ENCODE measurements around the gene TBXAS1.
A peak's percentile ranks its signal among the peaks of the same experiment; 100 is the strongest.
"Not testable (repeated sequence)": the region's sequence is repeated elsewhere in the genome, so short reads cannot be mapped to it uniquely, and the experiment has no call there.

The TBXAS1 gene

DNA sequence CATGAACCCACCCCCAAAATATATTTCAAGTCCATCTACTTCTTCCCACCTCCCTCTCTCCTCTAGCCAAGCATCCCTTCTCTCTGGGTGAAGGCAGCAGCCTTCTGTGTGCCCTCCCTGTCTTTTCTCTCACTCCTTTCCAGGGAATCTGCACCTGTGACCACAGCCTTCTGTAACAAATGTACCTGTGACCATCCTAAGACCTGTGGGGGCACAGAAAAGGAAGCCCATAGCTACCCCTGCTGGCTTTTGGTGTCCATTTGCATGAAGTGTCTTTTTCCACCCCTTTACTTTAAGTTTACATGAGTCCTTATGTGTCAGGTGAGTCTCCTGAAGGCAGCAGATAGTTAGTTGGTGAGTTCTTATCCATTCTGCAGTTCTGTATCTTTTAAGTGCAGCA is 2.0 kb upstream of the TBXAS1 start:
- peak in 1 of 3 experiments; percentile 58 for DNase-seq

DNA sequence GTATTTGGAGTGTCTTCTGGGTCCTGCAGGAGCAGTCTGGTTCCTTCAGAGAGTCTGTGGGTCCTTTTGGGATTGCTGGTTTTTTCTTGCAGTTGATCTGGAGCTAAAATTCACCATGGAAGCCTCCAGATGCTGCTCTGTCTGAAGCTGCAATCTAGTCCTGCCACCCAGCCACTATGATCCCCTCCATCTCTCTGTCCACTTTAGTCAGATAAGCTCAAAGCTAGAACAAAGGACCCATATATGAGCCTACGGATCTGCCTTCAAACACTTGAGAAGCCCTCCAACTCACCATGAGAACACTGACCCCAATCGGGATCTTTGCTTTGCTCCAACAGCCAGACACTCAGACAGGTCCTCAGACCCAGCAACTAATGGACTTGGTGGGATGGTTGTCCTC is 618 bp upstream of the TBXAS1 start:
- DNase-seq, result no peak

DNA sequence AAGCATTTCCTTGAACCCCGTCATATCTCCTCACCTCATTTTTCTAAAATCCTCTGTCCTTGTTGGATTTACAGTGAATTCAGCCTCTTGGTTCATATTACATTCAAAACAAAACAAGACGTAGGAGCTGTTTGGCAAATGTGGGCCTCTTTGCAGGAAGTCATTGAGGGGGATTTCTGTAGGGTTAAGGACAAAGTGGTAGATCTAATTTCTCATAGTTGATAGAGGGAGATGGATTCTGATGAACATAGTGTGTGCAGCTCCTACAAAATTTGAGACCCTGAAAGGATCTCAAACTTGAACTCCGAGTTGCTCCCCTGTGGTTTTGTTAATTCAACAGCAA is 682 bp downstream of the TBXAS1 start:
- DNase-seq, result no peak

DNA sequence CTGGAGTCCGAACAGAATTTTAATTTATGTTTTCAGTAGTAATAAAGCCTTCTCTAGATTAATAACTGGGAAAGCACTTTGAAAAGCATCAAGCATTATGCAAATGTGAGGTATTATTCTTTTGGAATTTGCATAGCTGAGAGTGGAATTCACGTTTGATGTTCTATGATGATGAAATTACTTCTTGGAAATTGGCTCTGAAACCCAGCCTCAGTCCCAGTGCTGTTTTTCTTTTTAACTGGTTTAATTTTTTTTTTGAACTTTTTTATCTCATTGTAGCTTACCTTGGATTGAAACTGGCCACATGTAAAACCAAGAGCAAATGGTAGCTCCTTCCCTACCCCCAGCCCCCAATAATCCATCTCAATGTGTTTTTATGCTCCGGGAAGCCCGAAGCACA is 1.2 kb downstream of the TBXAS1 start:
- no peak for DNase-seq

DNA sequence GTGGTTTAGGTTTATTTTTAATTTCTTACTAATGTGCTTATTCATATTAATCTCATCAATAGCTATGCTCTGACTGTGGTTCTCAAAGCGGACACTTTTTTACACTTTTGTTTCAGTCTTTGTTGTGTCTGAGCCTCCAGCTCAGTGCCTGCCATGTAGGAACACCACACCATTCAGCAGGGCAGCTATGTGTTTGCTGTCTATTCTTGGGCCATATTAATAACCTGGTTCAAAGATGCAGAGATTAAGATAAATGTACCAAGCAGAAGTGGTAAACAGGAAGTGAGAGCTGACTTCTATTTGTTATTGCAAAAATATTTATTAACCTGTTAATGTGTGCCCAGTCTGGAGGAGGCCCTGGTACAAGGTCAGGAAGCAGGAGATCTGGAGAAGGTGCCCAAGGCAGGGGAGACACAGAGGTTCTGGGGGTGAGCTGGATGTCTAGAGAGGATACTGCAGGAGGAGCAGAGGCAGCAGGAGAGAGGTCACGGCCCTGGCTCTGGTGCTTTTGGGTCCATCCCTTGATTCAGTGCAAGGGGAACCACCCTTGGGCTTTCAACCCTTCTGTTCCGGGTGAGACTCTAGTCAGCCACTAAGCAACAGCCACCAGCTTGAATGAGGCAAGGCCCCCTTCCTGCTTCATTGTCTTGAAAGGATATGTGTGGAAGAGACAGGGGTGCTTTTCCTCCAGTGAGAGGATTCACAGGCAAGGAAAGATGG is 1.9 kb downstream of the TBXAS1 start:
- peak in 1 of 3 experiments; percentile 14 for DNase-seq

DNA sequence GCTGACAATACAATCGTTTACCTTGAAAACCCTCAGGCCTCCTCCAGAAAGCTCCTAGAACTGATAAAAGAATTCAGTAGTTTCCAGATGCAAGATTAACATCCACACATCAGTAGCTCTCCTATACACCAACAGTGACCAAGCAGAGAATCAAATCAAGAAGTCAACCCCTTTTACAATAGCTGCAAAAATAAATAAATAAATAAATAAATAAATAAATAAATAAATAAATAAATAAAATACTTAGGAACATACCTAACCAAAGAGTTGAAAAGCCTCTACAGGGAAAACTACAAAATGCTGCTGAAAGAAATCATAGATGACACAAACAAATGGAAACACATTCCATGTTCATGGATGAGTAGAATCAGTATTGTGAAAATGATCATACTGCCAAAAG is 6.8 kb downstream of the TBXAS1 start:
- DNase-seq, result not testable (repeated sequence)

DNA sequence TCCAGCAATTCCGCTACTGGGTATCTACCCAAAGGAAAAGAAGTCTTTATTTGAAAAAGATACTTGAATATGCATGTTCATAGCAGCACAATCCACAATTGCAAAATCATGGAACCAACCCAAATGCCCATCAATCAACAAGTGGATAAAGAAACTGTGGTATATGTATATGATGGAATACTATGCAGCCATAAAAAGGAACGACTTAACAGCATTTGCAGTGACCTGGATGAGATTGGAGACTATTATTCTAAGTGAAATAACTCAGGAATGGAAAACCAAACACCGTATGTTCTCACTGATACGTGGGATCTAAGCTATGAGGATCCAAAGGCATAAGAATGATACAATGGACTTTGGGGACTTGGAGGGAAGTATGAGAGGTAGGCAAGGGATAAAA is 8.2 kb downstream of the TBXAS1 start:
- DNase-seq, result not testable (repeated sequence)

DNA sequence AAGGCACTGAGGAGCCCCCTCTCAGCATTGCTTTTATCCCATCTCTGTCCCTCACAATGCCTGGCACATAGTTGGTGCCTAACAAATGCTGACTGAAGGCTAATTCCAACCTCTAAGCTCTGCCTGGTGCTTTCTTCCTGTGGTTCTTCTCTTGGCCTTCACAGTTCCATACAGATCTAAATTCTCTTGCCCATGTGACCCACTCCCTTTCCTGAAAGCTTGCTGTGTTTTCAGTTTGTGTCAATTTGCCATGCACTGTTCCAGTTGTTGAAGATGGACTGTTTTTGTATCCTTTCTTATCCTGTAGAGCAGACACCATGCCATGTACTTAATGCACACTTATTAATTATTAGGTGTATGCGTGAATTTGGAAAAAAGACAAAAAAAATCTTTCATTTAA is 9.2 kb downstream of the TBXAS1 start:
- no peak for DNase-seq

DNA sequence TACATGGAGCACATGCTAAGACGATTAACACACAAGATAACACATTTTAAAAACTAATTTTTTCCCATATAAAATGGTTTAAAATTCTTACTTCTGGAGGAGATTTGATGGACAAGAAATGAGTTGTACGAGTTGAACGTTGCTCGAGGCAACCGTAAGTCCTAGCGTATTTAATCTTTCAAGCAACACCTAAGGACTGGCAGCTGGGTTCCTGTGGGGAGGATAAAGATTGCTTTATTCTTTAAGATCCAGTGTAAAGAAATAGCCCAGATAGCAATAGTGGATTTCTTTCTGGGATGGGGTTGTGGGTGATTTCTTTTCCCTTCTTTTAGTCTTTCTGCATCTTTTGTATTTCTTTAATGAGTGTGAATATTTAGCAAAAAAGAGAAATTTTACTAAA is 9.8 kb downstream of the TBXAS1 start:
- no peak for DNase-seq

DNA sequence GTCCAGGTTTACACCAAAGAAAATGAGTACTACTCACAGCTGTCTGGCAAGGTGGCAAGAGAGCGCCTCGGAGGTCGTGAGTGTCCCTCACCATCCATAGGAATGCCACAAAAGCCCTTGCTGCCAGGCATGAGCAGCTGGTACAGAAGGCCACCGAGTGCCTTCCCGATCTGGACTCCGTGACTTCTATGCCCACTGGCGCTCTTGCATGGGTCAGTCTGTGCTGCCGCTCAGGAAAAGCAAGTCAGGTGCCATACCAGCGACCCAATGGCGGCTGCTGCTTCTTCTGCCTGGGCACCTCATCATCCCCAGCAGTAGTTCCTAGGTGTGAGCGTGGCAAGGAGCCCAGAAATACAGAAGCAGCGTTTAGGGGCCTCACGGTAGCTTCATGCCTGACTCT is 11.7 kb downstream of the TBXAS1 start:
- DNase-seq, result no peak

DNA sequence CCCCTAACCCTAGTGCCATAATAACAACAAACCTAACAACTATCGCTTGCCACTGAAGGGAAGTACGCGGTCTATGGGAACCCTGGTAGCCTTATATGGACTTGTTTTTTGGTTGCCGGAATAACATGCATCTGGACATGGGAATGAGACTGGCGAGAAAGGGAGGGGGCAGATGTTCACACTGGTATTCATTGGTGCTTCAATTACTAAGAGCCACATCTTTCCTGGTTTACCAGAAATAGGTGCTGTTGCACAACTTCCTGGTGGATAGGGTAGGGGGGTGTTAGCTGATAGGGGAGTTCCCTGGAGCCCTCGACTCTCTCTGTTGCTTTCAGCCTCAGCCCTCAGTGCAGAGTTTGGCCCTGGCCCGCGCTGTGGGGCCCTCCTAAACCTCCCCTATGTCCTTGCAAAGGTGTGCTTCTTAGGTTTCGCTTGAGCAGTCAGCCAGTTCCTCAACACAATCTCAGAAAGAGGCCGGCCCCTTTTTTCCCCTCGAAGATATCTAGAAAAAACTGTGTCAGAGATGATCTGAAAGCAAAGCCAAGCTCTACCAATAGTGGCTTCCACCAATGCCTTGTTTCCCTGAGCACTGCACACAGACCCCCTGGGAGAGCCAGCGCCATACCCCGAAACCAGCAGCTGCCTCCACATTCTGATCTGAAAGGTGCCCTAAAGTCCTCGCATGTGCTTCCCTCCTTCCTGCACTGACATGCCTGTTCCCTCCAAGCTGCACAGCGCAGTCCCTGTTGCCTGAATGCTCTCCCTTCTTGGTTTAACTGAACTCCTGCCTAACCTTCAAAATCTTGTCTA is 13.5 kb downstream of the TBXAS1 start:
- DNase-seq, result no peak

DNA sequence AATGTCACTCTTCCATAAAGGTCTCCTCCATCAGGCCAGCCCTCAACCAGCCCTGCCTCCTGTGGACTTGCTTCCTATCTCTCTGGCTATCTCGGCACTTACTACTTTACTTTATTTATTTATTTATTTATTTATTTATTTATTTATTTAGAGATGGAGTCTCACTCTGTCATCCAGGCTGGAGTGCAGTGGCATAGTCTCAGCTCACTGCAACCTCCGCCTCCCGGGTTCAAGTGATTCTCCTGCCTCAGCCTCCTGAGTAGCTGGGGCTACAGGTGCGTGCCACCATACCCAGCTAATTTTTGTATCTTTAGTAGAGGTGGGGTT is 14.1 kb downstream of the TBXAS1 start:
- not testable (repeated sequence) for DNase-seq

DNA sequence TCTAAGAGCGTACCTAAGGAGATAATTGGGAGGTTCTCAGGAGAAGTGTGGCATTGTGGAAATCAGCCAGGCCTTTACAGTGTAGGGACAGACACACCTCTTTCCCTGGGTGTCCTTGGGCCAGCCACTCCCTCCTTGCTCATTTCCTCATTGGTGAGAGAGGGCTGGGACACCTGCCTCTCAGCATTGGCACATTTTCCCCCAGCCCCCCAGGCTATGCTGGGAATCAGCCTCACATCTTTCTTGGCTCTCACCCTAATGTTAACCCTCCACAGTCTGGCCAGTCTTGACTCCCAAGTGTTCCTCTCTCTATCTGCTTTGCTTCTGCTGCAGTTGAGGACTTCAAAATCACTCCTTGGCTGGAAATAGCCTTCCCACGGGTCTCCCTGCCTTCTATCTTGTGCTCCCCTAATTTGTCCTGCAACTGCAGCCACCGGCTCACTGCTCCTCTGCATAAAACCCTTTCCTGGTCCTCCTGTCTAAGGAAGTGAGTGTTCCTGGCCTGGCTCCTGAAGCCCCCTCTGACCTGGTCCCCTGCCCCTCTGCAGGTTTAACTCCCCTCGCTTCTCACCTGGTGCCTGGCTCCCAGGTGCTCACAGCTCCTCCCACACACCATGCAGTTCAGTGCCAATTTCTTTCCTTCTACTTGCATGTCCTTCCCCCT is 15.8 kb downstream of the TBXAS1 start:
- no peak for DNase-seq

DNA sequence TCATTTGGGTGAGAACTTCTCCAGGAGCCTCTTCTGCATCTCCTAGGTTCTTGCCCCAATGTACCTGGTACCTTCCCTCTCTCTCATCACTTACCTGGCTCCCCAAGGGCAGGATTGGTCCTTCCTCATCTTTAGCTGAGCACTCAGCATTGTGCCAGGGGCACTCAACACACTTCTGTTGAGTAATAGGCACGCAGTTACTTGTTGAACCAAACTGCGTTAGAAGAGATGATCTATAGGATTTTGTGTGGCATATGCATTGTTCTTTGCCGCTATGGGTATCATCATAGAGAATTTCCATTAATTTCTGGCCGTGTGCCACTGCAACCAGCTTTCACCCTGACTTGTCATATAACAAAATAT is 16.4 kb downstream of the TBXAS1 start:
- no peak for DNase-seq

DNA sequence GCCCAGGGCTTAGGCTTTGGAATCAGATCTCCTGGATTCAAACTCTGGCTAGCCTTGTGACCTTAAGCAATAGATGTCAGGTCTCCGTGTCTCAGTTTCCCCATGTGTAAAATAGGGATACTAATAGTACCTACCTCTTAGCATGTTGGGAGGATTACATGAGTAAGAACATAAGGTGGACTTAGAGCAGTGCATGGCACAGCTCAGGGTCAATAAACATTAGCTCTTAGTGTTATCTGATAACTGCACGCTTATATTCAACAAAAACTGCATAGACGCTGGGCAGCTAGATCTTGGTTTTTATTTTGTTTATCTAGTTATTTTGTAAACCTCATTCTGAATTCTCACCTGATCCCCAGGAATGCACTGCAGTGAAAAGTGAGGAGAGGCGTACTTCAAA is 17.2 kb downstream of the TBXAS1 start:
- DNase-seq, result no peak

DNA sequence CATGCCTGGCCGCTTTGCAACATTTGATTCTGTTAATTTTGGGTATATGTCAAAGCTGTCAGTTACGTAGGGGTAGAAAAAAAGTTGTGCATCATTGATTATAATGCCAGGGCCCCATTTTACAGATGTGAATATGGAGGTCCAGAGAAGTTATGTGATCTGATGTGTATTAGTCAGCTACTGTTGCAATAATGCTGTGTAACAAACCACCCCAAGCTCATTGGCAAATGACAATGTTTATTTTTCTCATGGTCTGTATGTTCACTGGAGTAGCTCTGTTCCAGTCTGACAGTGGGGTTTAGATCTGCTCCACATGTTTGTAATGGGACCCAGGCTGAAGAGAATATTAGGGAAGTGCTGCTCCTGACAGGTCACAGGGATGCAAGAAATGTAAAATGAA is 19.2 kb downstream of the TBXAS1 start:
- DNase-seq, result no peak

DNA sequence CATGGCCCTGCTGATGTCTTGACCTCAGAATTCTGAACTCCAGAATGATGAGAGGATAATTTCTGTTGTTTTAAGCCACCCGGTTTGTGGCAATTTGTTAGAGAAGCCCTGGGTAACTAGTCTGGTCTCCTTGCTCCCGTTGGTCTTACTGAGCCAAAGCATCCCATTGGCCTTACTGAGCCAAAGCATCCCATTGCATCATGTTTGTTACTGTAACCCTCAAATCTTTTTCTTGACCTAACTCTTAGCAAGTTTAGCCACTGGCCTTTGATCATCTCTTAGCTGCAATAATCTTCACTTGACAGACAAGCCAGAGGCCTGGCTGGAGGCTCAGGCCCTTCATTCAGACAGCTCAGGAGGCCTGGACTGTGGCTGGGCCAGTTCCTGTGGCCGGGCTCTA is 21.8 kb downstream of the TBXAS1 start:
- DNase-seq, result no peak

DNA sequence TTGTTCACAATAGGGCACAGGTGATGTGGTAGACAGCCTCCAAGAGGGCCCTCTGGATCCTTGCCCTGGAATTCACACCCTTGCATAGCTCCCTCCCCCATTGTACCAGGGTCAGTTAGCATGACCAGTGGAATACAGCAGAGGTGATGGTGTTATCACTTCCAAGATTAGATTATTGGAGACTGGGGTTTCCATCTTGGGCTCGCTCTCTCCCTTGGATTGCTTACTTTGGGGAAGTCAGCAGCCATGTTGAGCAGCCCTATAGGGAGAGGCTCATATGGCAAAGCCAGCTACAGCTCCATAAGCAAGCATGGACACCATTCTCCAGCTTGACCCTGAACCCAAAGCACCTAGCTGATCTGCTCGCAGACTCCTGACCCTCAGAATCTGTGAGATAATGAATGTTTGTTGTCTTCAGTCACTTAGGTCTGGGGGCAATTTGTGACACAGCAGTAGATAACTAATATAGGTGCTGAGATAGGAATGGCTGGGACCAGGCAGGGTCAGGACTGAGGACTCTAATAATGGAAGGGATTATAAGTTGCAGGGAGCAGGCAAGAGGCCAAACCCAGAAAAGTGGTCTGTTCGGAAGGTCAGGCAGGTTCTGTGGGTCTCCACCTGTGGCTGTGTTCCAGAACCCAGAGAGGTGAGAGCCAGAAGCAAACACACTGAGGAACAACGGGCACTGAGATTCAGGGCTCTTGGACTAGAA is 22.9 kb downstream of the TBXAS1 start:
- no peak for DNase-seq

DNA sequence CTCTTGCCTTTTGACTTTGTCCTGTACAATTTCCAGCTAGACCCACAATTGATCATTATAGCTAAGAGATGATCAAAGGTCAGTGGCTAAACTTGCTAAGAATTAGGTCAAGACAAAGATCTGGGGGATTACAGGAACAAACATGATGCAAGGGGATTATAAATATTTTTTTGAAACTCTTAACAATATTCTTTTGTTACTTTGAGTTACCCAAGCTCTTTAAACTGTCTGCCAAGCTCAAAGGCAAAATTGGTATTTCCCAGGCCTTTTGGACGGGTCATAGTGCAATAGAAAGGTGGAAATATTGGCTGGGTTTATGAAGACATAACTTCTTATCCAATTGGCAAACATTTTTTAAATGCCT is 23.4 kb downstream of the TBXAS1 start:
- DNase-seq, result no peak

DNA sequence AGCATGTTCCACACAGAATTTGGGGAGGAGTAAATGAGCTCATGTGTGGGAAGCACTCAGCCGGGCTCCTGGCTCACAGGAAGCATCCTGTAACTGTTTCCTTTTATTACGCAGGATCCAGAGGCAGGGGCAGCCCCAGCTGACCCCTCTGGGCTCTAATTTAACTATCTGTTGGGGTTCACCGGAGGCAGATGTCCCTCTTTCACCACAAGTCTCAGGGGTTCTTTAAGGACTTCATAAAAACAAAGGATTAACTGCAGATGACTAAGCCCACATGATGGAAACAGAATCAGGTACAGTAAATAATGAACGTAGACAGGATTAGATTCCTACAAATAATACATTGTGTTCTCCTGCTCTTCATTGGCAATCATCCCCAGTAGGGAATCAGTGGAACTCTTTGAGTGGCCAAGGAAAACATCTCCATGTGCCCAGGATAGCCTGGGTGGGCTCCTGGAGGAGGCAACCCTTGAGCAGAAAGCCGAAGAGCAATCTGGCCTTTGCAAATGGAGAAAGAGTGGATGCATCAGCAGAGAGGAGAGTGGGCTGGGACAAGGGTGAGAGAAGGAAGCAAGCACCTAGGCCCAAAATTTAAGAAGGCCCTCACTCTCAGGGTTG is 24.6 kb downstream of the TBXAS1 start:
- no peak for DNase-seq

DNA sequence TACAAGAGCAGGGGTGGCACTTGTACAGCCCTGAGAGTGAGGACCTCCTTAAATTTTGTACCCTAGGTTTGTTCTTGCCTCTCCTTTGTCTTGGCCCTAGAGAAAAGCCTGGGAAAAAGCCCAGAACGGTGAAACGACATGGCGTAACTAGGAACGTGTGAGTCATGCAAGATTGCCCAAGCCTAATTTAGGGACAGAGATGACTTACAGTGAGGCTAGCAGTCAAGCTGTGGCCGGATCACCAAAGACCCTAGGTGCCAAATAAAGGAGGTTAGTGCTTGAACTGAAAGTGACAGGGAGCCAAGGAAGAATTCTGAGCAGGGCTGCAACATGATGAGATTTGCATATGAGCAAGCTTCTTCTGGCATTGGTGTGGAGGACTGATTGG is 25.1 kb downstream of the TBXAS1 start:
- no peak for DNase-seq

DNA sequence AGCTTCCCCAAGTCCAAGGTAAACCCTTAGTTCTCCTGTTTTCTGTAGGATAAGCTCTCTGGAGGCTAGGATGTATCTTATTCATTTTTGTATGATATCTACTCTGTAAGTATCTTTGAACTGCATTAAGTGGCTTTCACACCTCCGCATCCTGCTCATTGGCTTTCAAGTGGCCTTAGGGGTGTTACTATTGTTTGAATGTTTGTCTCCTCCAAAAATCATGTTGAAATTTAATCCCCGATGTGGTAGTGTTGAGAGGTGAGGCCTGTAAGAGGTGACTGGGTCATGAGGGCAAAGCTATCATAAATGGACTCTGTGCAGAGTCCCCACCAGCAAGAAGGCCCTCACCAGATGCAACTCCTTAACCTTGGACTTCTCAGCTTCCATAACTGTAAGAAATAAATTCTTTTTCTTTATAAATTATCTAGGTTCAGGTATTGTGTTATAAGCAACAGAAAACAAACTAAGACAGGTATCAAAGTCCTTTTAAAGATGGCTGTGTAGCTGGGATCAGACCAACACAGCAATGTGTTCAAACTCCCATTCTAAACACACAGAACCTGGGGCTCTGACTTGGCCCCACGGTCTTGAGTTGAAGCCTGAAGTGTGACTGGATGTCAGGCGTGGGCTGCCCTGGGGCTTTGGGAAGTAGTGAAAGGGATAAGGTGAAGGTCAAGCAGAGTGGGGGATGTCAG is 25.9 kb downstream of the TBXAS1 start:
- DNase-seq, result no peak

Measured in NCI-H1417 (cell line).